GM12878 (cell line): Measurements from ENCODE around the gene CDC42BPB.

Experiments
- GABPA ChIP-seq: IDR thresholded peaks from 2 replicates; pipeline ENCODE4 v1.6.1; 2014; ENCODE audit warnings: antibody characterized with exemption, low read depth, mild to moderate bottlenecking, inconsistent platforms
- IKZF2 ChIP-seq, 2 experiments: fragments of 450-650 bp; IDR thresholded peaks; 2 replicates each; pipeline ENCODE4 v1.6.1; 2017; ENCODE audit warnings: mild to moderate bottlenecking in 2 of 2, moderate library complexity in 2 of 2
- MLLT1 ChIP-seq: fragments of 450-650 bp; IDR thresholded peaks from 2 replicates; pipeline ENCODE4 v1.6.1; 2016; ENCODE audit warnings: mild to moderate bottlenecking
- POLR2A ChIP-seq: IDR thresholded peaks from 2 replicates; pipeline ENCODE4 v1.6.1; 2011; ENCODE audit warnings: low read depth, mild to moderate bottlenecking, low read length
- SPI1 ChIP-seq: IDR thresholded peaks from 2 replicates; pipeline ENCODE4 v1.6.1; 2011; ENCODE audit warnings: low read depth, mild to moderate bottlenecking, low read length, moderate library complexity, borderline replicate concordance; ENCODE audit not compliant: insufficient read depth
- TF ChIP-seq, protein P1 (sequence below), 3 experiments: IDR thresholded peaks in 2 of 3; conservative IDR thresholded peaks in 1 of 3; 2 replicates each; pipeline ENCODE4 v1.5.1; 2011; ENCODE audit warnings: low read depth in 3 of 3, low read length in 3 of 3, mild to moderate bottlenecking in 3 of 3, control low read depth in 2 of 3, moderate library complexity in 2 of 3, inconsistent platforms in 1 of 3, mixed read lengths in 1 of 3; ENCODE audit not compliant: control insufficient read depth in 2 of 3, insufficient read depth in 1 of 3; ENCODE audit errors: extremely low read depth in 1 of 3
- TF ChIP-seq, protein P2 (sequence below): IDR thresholded peaks from 2 replicates; pipeline ENCODE4 v1.6.1; 2012; ENCODE audit warnings: mild to moderate bottlenecking, low read depth, low read length
- TF ChIP-seq, protein P3 (sequence below): fragments of 450-650 bp; IDR thresholded peaks from 2 replicates; pipeline ENCODE4 v1.6.1; 2017; ENCODE audit warnings: mild to moderate bottlenecking, low read depth, inconsistent platforms; ENCODE audit not compliant: poor library complexity, severe bottlenecking

DNA sequence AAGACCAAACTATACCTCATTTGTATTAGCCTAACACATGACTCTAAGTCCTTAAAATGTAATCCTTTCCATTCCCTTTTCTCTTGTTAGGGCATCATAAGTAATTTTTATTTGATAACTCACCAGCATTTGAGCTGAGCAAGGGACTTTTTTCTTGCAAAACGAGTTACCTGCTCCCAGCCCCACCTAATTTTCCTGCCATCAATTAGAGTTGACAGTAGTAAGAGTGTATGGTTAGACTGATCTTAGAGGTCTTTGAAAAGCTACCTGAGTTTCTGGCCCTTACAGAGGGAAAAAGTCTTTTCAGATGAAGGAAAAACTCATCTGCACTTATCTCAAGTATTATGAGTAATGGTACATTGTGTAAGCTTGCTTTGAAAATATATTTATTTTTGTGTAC lies 168.6 kb downstream of the CDC42BPB start:
- TF ChIP-seq, protein P1, sequence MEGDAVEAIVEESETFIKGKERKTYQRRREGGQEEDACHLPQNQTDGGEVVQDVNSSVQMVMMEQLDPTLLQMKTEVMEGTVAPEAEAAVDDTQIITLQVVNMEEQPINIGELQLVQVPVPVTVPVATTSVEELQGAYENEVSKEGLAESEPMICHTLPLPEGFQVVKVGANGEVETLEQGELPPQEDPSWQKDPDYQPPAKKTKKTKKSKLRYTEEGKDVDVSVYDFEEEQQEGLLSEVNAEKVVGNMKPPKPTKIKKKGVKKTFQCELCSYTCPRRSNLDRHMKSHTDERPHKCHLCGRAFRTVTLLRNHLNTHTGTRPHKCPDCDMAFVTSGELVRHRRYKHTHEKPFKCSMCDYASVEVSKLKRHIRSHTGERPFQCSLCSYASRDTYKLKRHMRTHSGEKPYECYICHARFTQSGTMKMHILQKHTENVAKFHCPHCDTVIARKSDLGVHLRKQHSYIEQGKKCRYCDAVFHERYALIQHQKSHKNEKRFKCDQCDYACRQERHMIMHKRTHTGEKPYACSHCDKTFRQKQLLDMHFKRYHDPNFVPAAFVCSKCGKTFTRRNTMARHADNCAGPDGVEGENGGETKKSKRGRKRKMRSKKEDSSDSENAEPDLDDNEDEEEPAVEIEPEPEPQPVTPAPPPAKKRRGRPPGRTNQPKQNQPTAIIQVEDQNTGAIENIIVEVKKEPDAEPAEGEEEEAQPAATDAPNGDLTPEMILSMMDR (IDR thresholded peaks at IDR 0.05 in 2 of 3, conservative IDR thresholded peaks at IDR 0.05 in 1 of 3; ENCODE audit: control insufficient read depth in 2 of 3, extremely low read depth in 1 of 3, insufficient read depth in 1 of 3, low read depth in 3 of 3, low read length in 3 of 3): no peak
- TF ChIP-seq IKZF2 (IDR thresholded peaks at IDR 0.05): no peak
- no peak for TF ChIP-seq SPI1
- TF ChIP-seq POLR2A: no peak
- TF ChIP-seq, protein P2, sequence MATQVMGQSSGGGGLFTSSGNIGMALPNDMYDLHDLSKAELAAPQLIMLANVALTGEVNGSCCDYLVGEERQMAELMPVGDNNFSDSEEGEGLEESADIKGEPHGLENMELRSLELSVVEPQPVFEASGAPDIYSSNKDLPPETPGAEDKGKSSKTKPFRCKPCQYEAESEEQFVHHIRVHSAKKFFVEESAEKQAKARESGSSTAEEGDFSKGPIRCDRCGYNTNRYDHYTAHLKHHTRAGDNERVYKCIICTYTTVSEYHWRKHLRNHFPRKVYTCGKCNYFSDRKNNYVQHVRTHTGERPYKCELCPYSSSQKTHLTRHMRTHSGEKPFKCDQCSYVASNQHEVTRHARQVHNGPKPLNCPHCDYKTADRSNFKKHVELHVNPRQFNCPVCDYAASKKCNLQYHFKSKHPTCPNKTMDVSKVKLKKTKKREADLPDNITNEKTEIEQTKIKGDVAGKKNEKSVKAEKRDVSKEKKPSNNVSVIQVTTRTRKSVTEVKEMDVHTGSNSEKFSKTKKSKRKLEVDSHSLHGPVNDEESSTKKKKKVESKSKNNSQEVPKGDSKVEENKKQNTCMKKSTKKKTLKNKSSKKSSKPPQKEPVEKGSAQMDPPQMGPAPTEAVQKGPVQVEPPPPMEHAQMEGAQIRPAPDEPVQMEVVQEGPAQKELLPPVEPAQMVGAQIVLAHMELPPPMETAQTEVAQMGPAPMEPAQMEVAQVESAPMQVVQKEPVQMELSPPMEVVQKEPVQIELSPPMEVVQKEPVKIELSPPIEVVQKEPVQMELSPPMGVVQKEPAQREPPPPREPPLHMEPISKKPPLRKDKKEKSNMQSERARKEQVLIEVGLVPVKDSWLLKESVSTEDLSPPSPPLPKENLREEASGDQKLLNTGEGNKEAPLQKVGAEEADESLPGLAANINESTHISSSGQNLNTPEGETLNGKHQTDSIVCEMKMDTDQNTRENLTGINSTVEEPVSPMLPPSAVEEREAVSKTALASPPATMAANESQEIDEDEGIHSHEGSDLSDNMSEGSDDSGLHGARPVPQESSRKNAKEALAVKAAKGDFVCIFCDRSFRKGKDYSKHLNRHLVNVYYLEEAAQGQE: no peak
- no peak for TF ChIP-seq GABPA
- TF ChIP-seq MLLT1: no peak
- TF ChIP-seq, protein P3, sequence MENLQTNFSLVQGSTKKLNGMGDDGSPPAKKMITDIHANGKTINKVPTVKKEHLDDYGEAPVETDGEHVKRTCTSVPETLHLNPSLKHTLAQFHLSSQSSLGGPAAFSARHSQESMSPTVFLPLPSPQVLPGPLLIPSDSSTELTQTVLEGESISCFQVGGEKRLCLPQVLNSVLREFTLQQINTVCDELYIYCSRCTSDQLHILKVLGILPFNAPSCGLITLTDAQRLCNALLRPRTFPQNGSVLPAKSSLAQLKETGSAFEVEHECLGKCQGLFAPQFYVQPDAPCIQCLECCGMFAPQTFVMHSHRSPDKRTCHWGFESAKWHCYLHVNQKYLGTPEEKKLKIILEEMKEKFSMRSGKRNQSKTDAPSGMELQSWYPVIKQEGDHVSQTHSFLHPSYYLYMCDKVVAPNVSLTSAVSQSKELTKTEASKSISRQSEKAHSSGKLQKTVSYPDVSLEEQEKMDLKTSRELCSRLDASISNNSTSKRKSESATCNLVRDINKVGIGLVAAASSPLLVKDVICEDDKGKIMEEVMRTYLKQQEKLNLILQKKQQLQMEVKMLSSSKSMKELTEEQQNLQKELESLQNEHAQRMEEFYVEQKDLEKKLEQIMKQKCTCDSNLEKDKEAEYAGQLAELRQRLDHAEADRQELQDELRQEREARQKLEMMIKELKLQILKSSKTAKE: no peak
